Activated T-cell treated with anti-CD3 and anti-CD28 coated beads, Interleukin-2, amount 50 U/mL, for 1 hour (primary cell): Measurements from ENCODE around the gene LRRC7.

Experiments used
- DNase-seq: peaks from one replicate; pipeline ENCODE4 v3.0.0-alpha.2; 2020

The LRRC7 gene

GRCh38 chr1:69592341-69592740 lies 24.6 kb downstream of the LRRC7 start:
- DNase-seq = no peak

- no peak for DNase-seq
These were observed 27.8 kb downstream of the LRRC7 start for GRCh38 chr1:69595486-69595885.

- no peak for DNase-seq
These were observed 43.6 kb downstream of the LRRC7 start for GRCh38 chr1:69611316-69611715.

- DNase-seq = no peak
These were observed 45.7 kb downstream of the LRRC7 start for GRCh38 chr1:69613414-69613813.

- no peak for DNase-seq
These were observed 71.0 kb downstream of the LRRC7 start for GRCh38 chr1:69638673-69639072.

- DNase-seq = no peak
These were observed 71.4 kb downstream of the LRRC7 start for GRCh38 chr1:69639159-69639558.

- DNase-seq = no peak
These were observed 75.5 kb downstream of the LRRC7 start for GRCh38 chr1:69643266-69643665.

- DNase-seq = no peak
These were observed 77.8 kb downstream of the LRRC7 start for GRCh38 chr1:69645477-69645876.

- DNase-seq = no peak
These were observed 80.8 kb downstream of the LRRC7 start for GRCh38 chr1:69648486-69648885.

GRCh38 chr1:69649383-69649990 lies 81.8 kb downstream of the LRRC7 start:
- no peak for DNase-seq

GRCh38 chr1:69650779-69651178 lies 83.1 kb downstream of the LRRC7 start:
- DNase-seq = no peak

GRCh38 chr1:69651656-69652055 lies 83.9 kb downstream of the LRRC7 start:
- no peak for DNase-seq

- DNase-seq = no peak
These were observed 90.2 kb downstream of the LRRC7 start for GRCh38 chr1:69657971-69658370.

- no peak for DNase-seq
These were observed 94.0 kb downstream of the LRRC7 start for GRCh38 chr1:69661686-69662085.

- DNase-seq = no peak
These were observed 94.6 kb downstream of the LRRC7 start for GRCh38 chr1:69662321-69662720.

GRCh38 chr1:69671363-69672010 lies 103.8 kb downstream of the LRRC7 start:
- no peak for DNase-seq

- no peak for DNase-seq
These were observed 105.6 kb downstream of the LRRC7 start for GRCh38 chr1:69673321-69673720.

GRCh38 chr1:69679965-69680364 lies 112.2 kb downstream of the LRRC7 start:
- DNase-seq = no peak

GRCh38 chr1:69686367-69686984 lies 118.8 kb downstream of the LRRC7 start:
- no peak for DNase-seq

GRCh38 chr1:69688193-69688592 lies 120.5 kb downstream of the LRRC7 start:
- no peak for DNase-seq

GRCh38 chr1:69691179-69691578 lies 123.5 kb downstream of the LRRC7 start:
- no peak for DNase-seq

GRCh38 chr1:69693921-69694675 lies 126.4 kb downstream of the LRRC7 start:
- no peak for DNase-seq

GRCh38 chr1:69697340-69697739 lies 129.6 kb downstream of the LRRC7 start:
- DNase-seq = no peak

- DNase-seq = no peak
These were observed 133.0 kb downstream of the LRRC7 start for GRCh38 chr1:69700770-69701169.
